ENCODE measurements around the gene EEIG1.

DNA sequence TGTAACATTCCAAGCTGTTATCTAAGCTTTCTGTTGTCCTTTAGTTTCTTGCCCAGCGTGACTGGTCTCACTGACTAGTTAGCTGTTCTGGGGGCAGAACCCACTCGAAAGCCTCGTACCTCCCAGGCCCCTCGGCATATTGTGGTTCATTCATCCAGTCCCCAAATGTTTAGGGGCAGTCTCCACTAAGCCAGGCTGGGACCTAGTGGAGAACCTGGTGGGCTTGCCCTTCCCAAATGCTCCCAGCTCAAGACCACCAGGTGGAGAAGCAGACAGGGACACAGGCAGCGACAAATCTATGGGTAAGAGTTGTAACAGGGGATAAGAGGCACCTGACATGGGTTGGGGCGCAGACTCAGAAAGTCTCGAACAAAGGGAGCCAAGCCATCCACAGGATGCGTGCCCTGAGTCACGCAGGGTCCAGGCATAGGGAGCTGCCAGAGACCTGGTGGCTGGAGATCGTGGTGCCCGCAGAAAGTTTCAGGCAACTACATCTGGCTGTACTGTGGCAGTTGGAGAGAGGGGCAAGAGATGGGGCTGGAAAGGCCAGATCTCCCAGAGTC lies 851 bp upstream of the EEIG1 start:
- TF ChIP-seq EZH2 (IDR thresholded peaks at IDR 0.05; ENCODE audit: insufficient read depth, poor library complexity, severe bottlenecking) (no peak), EZH2phosphoT487 (IDR thresholded peaks at IDR 0.05; ENCODE audit: insufficient read depth, low read depth) (no peak)

All from GM23248 (cell line).